Stomach (tissue), 4 donors: ENCODE results near the gene CEACAM16.

Experiments
- POLR2A ChIP-seq, 4 donors: fragments of 450-650 bp; IDR thresholded peaks; one replicate each; pipeline ENCODE4 v1.6.1; 2016; ENCODE audit warnings: antibody characterized with exemption in 4 of 4, control low read depth in 2 of 4, mild to moderate bottlenecking in 1 of 4, moderate library complexity in 1 of 4
- POLR2AphosphoS5 ChIP-seq, 3 donors: sonication (generic); formaldehyde crosslinking; IDR thresholded peaks; one replicate each; pipeline ENCODE4 v1.6.1; 2016; ENCODE audit warnings: antibody characterized with exemption in 3 of 3
- TF ChIP-seq, protein P1 (sequence below), 7 experiments: fragments of 450-650 bp in 4 of 7; fragments of 200-600 bp in 3 of 7; sonication (generic) in 3 of 7; IDR thresholded peaks; one replicate each; pipeline ENCODE4 v1.5.1; 2016 to 2019; ENCODE audit warnings: antibody characterized with exemption in 7 of 7, control low read depth in 2 of 7, mild to moderate bottlenecking in 1 of 7

DNA sequence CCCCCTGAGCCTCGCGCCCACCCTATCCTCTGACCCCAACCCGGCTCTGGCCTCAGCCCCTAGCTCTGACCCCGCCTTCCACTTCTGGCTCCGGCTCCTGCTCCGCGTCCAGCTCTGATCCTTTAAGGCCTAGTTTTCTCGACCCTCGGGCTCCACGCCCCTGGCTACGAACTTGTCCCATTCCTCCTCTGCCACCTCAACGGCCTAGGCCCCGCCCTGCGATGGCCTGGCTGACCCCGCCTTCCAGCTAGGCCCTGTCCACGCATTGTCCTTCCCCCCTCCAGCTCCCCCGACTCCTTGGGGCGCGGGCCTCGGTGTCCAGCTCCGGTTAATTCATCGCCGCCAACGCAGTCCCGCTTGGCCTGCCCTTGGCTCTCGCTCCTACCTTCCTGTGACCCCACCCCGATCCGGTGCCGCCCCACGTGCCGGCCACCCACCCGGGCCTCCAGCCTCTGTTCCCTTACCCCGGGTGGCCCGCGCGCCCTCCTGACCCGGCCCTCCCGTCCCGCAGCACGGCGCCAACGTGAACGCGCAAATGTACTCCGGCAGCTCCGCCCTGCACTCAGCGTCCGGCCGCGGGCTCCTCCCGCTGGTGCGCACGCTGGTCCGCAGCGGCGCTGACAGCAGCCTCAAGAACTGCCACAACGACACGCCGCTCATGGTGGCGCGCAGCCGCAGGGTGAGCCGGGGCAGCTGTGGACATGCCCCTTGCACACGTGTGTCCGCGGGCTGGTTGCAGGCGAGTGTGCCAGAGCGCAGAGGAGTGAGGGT lies 59.0 kb downstream of the CEACAM16 start:
- TF ChIP-seq, protein P1, sequence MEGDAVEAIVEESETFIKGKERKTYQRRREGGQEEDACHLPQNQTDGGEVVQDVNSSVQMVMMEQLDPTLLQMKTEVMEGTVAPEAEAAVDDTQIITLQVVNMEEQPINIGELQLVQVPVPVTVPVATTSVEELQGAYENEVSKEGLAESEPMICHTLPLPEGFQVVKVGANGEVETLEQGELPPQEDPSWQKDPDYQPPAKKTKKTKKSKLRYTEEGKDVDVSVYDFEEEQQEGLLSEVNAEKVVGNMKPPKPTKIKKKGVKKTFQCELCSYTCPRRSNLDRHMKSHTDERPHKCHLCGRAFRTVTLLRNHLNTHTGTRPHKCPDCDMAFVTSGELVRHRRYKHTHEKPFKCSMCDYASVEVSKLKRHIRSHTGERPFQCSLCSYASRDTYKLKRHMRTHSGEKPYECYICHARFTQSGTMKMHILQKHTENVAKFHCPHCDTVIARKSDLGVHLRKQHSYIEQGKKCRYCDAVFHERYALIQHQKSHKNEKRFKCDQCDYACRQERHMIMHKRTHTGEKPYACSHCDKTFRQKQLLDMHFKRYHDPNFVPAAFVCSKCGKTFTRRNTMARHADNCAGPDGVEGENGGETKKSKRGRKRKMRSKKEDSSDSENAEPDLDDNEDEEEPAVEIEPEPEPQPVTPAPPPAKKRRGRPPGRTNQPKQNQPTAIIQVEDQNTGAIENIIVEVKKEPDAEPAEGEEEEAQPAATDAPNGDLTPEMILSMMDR (IDR thresholded peaks at IDR 0.05), result peak in 1 of 7 experiments; percentile 21
- TF ChIP-seq POLR2A (IDR thresholded peaks at IDR 0.05), result no peak
- peak; percentile 19 to 74 (median 72) for TF ChIP-seq POLR2AphosphoS5 (IDR thresholded peaks at IDR 0.05)
